HG03432 (cell line): Measurements from ENCODE around the gene FRMD4B.

Experiments
- ATAC-seq: cut with Tn5 transposase; IDR thresholded peaks from one replicate; pipeline ENCODE4 v1.9.1; 2021; ENCODE audit warnings: mild to moderate bottlenecking, moderate library complexity; ENCODE audit not compliant: unreplicated experiment

The FRMD4B gene

GRCh38 chr3:69385723-69386555, at the start of gene FRMD4B:
Gene FRMD4B (minus strand): TSS chr3:69386088. CDS start chr3:69385989, 99 bp downstream.
- peak; percentile 55 for ATAC-seq

- ATAC-seq: peak; percentile 39
Measured at GRCh38 chr3:69433969-69434325, 48.1 kb upstream of the FRMD4B start.

- no peak for ATAC-seq
Measured at GRCh38 chr3:69433121-69433968, 47.5 kb upstream of the FRMD4B start.

GRCh38 chr3:69428657-69429255, 42.9 kb upstream of the FRMD4B start:
- ATAC-seq: no peak

- ATAC-seq: no peak
Measured at GRCh38 chr3:69426967-69427304, 41.0 kb upstream of the FRMD4B start.

GRCh38 chr3:69426291-69426966, 40.5 kb upstream of the FRMD4B start:
- no peak for ATAC-seq

- ATAC-seq: peak; percentile 77
Measured at GRCh38 chr3:69425249-69425648, 39.4 kb upstream of the FRMD4B start.

GRCh38 chr3:69423463-69424155, 37.7 kb upstream of the FRMD4B start:
- no peak for ATAC-seq

- ATAC-seq: no peak
Measured at GRCh38 chr3:69422751-69423150, 36.9 kb upstream of the FRMD4B start.

- ATAC-seq: no peak
Measured at GRCh38 chr3:69420781-69421520, 35.1 kb upstream of the FRMD4B start.

GRCh38 chr3:69419276-69419675, 33.4 kb upstream of the FRMD4B start:
- no peak for ATAC-seq

- no peak for ATAC-seq
Measured at GRCh38 chr3:69417541-69418078, 31.7 kb upstream of the FRMD4B start.

GRCh38 chr3:69413551-69414207, 27.8 kb upstream of the FRMD4B start:
- ATAC-seq: no peak

- no peak for ATAC-seq
Measured at GRCh38 chr3:69411346-69411745, 25.5 kb upstream of the FRMD4B start.

GRCh38 chr3:69410301-69410700, 24.4 kb upstream of the FRMD4B start:
- ATAC-seq: peak; percentile 98

- no peak for ATAC-seq
Measured at GRCh38 chr3:69409831-69410230, 23.9 kb upstream of the FRMD4B start.

- ATAC-seq: no peak
Measured at GRCh38 chr3:69409011-69409410, 23.1 kb upstream of the FRMD4B start.

- ATAC-seq: no peak
Measured at GRCh38 chr3:69408542-69408941, 22.7 kb upstream of the FRMD4B start.

- ATAC-seq: no peak
Measured at GRCh38 chr3:69407908-69408307, 22.0 kb upstream of the FRMD4B start.
